Endothelial cell of umbilical vein (primary cell): Measurements from ENCODE around the gene MIER3. TPM values are rescaled to one million over a fixed set of nuclear protein-coding genes. Genes with fewer than 3 reads are reported as not detected.

ENCODE experiments used
- BruUV-seq: library from RNA; stranded (reverse); fragments of 400-500 nt; replicated peaks from 2 replicates; lab custom pipeline; 2021; lab: Mats Ljungman, UMichigan
- CTCF ChIA-PET: fragments of 300-600, 350-600 bp; sonication (Branson Sonifier 250); formaldehyde crosslinking; loops from one replicate; lab custom pipeline; 2021; ENCODE audit warnings: antibody characterized with exemption, inconsistent platforms; lab: Charles Lee
- POLR2A ChIA-PET: fragments of 300-600, 350-600 bp; sonication (Branson Sonifier 250); formaldehyde crosslinking; loops from one replicate; lab custom pipeline; 2021; ENCODE audit warnings: antibody characterized with exemption, inconsistent platforms; lab: Charles Lee
- DNase-seq: peaks from one replicate; pipeline ENCODE4 v3.0.0-alpha.2; 2011; ENCODE audit warnings: low read depth, low spot score
- FAIRE-seq: peaks from 2 replicates; lab custom pipeline; 2011; peaks lifted over from hg19 to GRCh38; lab: Jason Lieb, UNC
- H2AFZ ChIP-seq: 2 replicates; pipeline ENCODE4 v1.6.0; 2012; ENCODE audit warnings: low read depth, low read length, control low read depth, inconsistent platforms
- H3K27ac ChIP-seq: 2 replicates; pipeline ENCODE4 v1.5.1; 2011; ENCODE audit warnings: low read depth, mild to moderate bottlenecking, control low read depth, low read length, moderate library complexity; ENCODE audit not compliant: insufficient read depth
- H3K27me3 ChIP-seq, 2 experiments: 2 replicates each; pipeline versions ENCODE4 v1.6.0 to v1.6.1; 2011; ENCODE audit warnings: low read length in 2 of 2, mixed read lengths in 1 of 2; ENCODE audit not compliant: control insufficient read depth in 2 of 2, insufficient read depth in 2 of 2
- H3K36me3 ChIP-seq, 2 experiments: 2 replicates in 1 of 2; 3 replicates in 1 of 2; pipeline ENCODE4 v1.5.1; 2011; ENCODE audit warnings: low read length in 2 of 2, mild to moderate bottlenecking in 1 of 2, moderate library complexity in 1 of 2; ENCODE audit not compliant: control insufficient read depth in 2 of 2, insufficient read depth in 2 of 2; ENCODE audit errors: extremely low read depth in 1 of 2
- H3K4me1 ChIP-seq: 3 replicates; pipeline ENCODE4 v1.5.1; 2011; ENCODE audit warnings: mild to moderate bottlenecking, low read length; ENCODE audit not compliant: control insufficient read depth, insufficient read depth; ENCODE audit errors: extremely low read depth
- H3K4me2 ChIP-seq: 2 replicates; pipeline ENCODE4 v1.6.1; 2011; ENCODE audit warnings: low read length, control low read depth, mixed read lengths; ENCODE audit not compliant: insufficient read depth
- H3K4me3 ChIP-seq, 3 experiments: fragments of 200-600 bp in 1 of 3; sonication (generic), shearing (Covaris generic) in 1 of 3; replicated peaks in 1 of 3; 2 replicates each; pipeline ENCODE4 v1.5.1; 2011 to 2016; ENCODE audit warnings: control low read depth in 3 of 3, low read length in 3 of 3, mild to moderate bottlenecking in 2 of 3, inconsistent platforms in 1 of 3, low read depth in 1 of 3, moderate library complexity in 1 of 3; ENCODE audit not compliant: insufficient read depth in 1 of 3
- H3K79me2 ChIP-seq: 2 replicates; pipeline ENCODE4 v1.6.0; 2012; ENCODE audit warnings: low read length, inconsistent platforms; ENCODE audit not compliant: control insufficient read depth, insufficient read depth
- H3K9ac ChIP-seq: replicated peaks from 2 replicates; pipeline ENCODE3; 2011; ENCODE audit warnings: low read length, control low read depth; ENCODE audit not compliant: insufficient read depth; ENCODE audit errors: extremely low read depth
- H3K9me1 ChIP-seq: replicated peaks from 3 replicates; pipeline ENCODE4 v1.6.0; 2011; ENCODE audit warnings: mild to moderate bottlenecking, low read length; ENCODE audit not compliant: control insufficient read depth, insufficient read depth; ENCODE audit errors: extremely low read depth
- H3K9me3 ChIP-seq: replicated peaks from 2 replicates; pipeline ENCODE4 v1.5.1; 2012; ENCODE audit warnings: low read length, inconsistent platforms; ENCODE audit not compliant: control insufficient read depth, insufficient read depth
- H4K20me1 ChIP-seq: replicated peaks from 2 replicates; pipeline ENCODE3; 2011; ENCODE audit warnings: mild to moderate bottlenecking, low read length; ENCODE audit not compliant: control insufficient read depth, insufficient read depth; ENCODE audit errors: extremely low read depth
- CTCF ChIP-seq, 2 donors: IDR thresholded peaks; 1 replicate in 1 of 2; 2 replicates in 1 of 2; pipeline ENCODE4 v1.5.1; 2011; ENCODE audit warnings: low read length in 2 of 2, mild to moderate bottlenecking in 2 of 2, moderate library complexity in 2 of 2, control low read depth in 1 of 2, inconsistent platforms in 1 of 2, low read depth in 1 of 2; ENCODE audit not compliant: insufficient read depth in 1 of 2; ENCODE audit errors: extremely low read depth in 1 of 2
- EZH2 ChIP-seq: IDR thresholded peaks from 2 replicates; pipeline ENCODE4 v1.6.1; 2012; ENCODE audit warnings: borderline replicate concordance, low read depth, mild to moderate bottlenecking, moderate library complexity, low read length, inconsistent platforms; ENCODE audit not compliant: severe bottlenecking
- FOS ChIP-seq: IDR thresholded peaks from 2 replicates; pipeline ENCODE4 v1.6.1; 2011; ENCODE audit warnings: mild to moderate bottlenecking, low read length, moderate library complexity, borderline replicate concordance; ENCODE audit not compliant: insufficient read depth
- GATA2 ChIP-seq: IDR thresholded peaks from 2 replicates; pipeline ENCODE4 v1.7.0; 2011; ENCODE audit warnings: low read depth, mild to moderate bottlenecking, moderate library complexity, mixed read lengths, low read length; ENCODE audit not compliant: insufficient read length, insufficient read depth
- JUN ChIP-seq: IDR thresholded peaks from 2 replicates; pipeline ENCODE4 v1.6.1; 2011; ENCODE audit warnings: borderline replicate concordance, low read depth; ENCODE audit not compliant: insufficient read length, insufficient read depth
- MYC ChIP-seq: IDR thresholded peaks from one replicate; pipeline ENCODE4 v1.6.1; 2011; ENCODE audit warnings: mild to moderate bottlenecking, low read depth, low read length
- POLR2A ChIP-seq: IDR thresholded peaks from 2 replicates; pipeline ENCODE4 v1.6.1; 2012; ENCODE audit warnings: low read depth, mild to moderate bottlenecking, control low read depth, low read length
- POLR2AphosphoS5 ChIP-seq: IDR thresholded peaks from 2 replicates; pipeline ENCODE4 v1.6.1; 2012; ENCODE audit warnings: low read depth, mild to moderate bottlenecking, control low read depth, low read length, moderate library complexity; ENCODE audit not compliant: insufficient read depth
- dilution Hi-C: fragments of 300-500 bp; cut with MboI; formaldehyde crosslinking; loops from one replicate; pipeline ENCODE4 v1.15.0; 2019; ENCODE audit warnings: low sequenced_read_pairs; ENCODE audit not compliant: extremely low pct_ligation_motif_present
- intact Hi-C: fragments of 100-400 bp; cut with micrococcal nuclease; formaldehyde crosslinking; loops from one replicate; pipeline ENCODE4 v1.10.0; 2022
- polyA plus RNA-seq, 4 experiments: library from polyadenylated mRNA; depleted of rRNA in 3 of 4; stranded (reverse) in 3 of 4; unstranded in 1 of 4; fragments of >200 nt; gene quantifications; 2 replicates each; pipeline versions ENCODE4 v1.2.1 to v1.2.3, GENCODE V29; 2011 to 2012; ENCODE audit warnings: missing spikeins in 1 of 4
- total RNA-seq: library from RNA; stranded (reverse); gene quantifications from 2 replicates; pipeline ENCODE4 v1.2.3, GENCODE V29; 2021
- TF ChIP-seq, protein P1 (sequence below): IDR thresholded peaks from 2 replicates; pipeline ENCODE4 v1.6.1; 2011; ENCODE audit not compliant: insufficient read depth, insufficient read length

MIER3 gene
- total and polyA plus RNA-seq, 2 donors (not counting 3 experiments of a cell fraction or from before 2014, with no cell fraction given) = 6.6 to 20.5 TPM

GRCh38 chr5:56971275-56971674, 19.4 kb upstream of the MIER3 start:
- POLR2A ChIA-PET = no interaction called here
- Histone ChIP-seq H3K27ac (no peak overlapping the region), H4K20me1 (no peaks in the 10 kb centered on the region), H3K36me3 (no peaks in the 10 kb centered on the region), H2AFZ (no peak overlapping the region), H3K79me2 (no peaks in the 10 kb centered on the region), H3K9me3 (no peaks in the 10 kb centered on the region), H3K9me1 (no peaks in the 10 kb centered on the region), H3K27me3 (peaks cover 21 to 26% of the 10 kb centered on the region in 2 experiments), H3K9ac (no peak overlapping the region), H3K4me1 (no peaks in the 10 kb centered on the region), H3K4me2 (no peak overlapping the region), H3K4me3 (no peak overlapping the region)
- FAIRE-seq (no peak), DNase-seq (no peak)
- dilution Hi-C loops (no loop called here), intact Hi-C loops (no loop called here)
- CTCF ChIA-PET = no interaction called here
- no TSS peak for BruUV-seq
- TF ChIP-seq GATA2 (no peak), EZH2 (no peak), POLR2AphosphoS5 (no peak), POLR2A (no peak)

GRCh38 chr5:56964173-56964572, 12.2 kb upstream of the MIER3 start:
- FAIRE-seq (no peak), DNase-seq (no peak)
- H3K9ac ChIP-seq = no peak overlapping the region
- ChIA-PET CTCF (interaction anchor here (0.8 to 1.7 kb wide), 3 partner anchors 9 to 66 kb away, joined by 3 to 5 read pairs (median 3); no protein-coding TSS in a partner anchor), POLR2A (no interaction called here)
- H3K4me3 ChIP-seq = no peak overlapping the region
- no peaks in the 10 kb centered on the region for H3K4me1 ChIP-seq
- no peak overlapping the region for H2AFZ ChIP-seq
- dilution Hi-C loops (no loop called here), intact Hi-C loops (no loop called here)
- H3K4me2 ChIP-seq = no peak overlapping the region
- no peaks in the 10 kb centered on the region for H4K20me1 ChIP-seq
- H3K9me3 ChIP-seq = no peaks in the 10 kb centered on the region
- no peak for TF ChIP-seq POLR2AphosphoS5
- no peak for TF ChIP-seq FOS
- TF ChIP-seq EZH2 = no peak
- no peak for TF ChIP-seq MYC
- TF ChIP-seq JUN = no peak
- no peak for TF ChIP-seq CTCF (IDR thresholded peaks at IDR 0.05; ENCODE audit: extremely low read depth in 1 of 2, insufficient read depth in 1 of 2, low read depth in 1 of 2, low read length in 2 of 2)
- TF ChIP-seq GATA2 = no peak
- TF ChIP-seq, protein P1, sequence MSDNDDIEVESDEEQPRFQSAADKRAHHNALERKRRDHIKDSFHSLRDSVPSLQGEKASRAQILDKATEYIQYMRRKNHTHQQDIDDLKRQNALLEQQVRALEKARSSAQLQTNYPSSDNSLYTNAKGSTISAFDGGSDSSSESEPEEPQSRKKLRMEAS = no peak
- TF ChIP-seq POLR2A = no peak
- H3K36me3 ChIP-seq = no peaks in the 10 kb centered on the region
- no peak overlapping the region for H3K27ac ChIP-seq
- BruUV-seq = no TSS peak
- H3K27me3 ChIP-seq = peaks cover 32 to 35% of the 10 kb centered on the region in 2 experiments
- no peaks in the 10 kb centered on the region for H3K79me2 ChIP-seq
- H3K9me1 ChIP-seq = no peaks in the 10 kb centered on the region
